HEK293T (cell line): ENCODE measurements around the gene ALDH8A1.

Experiments
- BHLHE40 ChIP-seq: fragments of 450-650 bp; IDR thresholded peaks from 2 replicates; pipeline ENCODE4 v1.6.1; 2016; ENCODE audit warnings: mild to moderate bottlenecking, moderate library complexity, borderline replicate concordance
- LEF1 ChIP-seq: fragments of 450-650 bp; IDR thresholded peaks from 2 replicates; pipeline ENCODE4 v1.6.1; 2017; ENCODE audit warnings: mild to moderate bottlenecking, borderline replicate concordance
- NFRKB ChIP-seq: fragments of 450-650 bp; IDR thresholded peaks from 2 replicates; pipeline ENCODE4 v1.6.1; 2016; ENCODE audit warnings: mild to moderate bottlenecking, moderate library complexity
- SP1 ChIP-seq: fragments of 450-650 bp; IDR thresholded peaks from 2 replicates; pipeline ENCODE4 v1.6.1; 2017
- SUZ12 ChIP-seq: fragments of 450-650 bp; IDR thresholded peaks from 2 replicates; pipeline ENCODE4 v1.6.1; 2016; ENCODE audit warnings: mild to moderate bottlenecking
- TARDBP ChIP-seq: fragments of 450-650 bp; IDR thresholded peaks from 2 replicates; pipeline ENCODE4 v1.6.1; 2016
- ZNF384 ChIP-seq: fragments of 450-650 bp; IDR thresholded peaks from 2 replicates; pipeline ENCODE4 v1.6.1; 2016

- TF ChIP-seq ZNF384, result no peak
- no peak for TF ChIP-seq TARDBP
- no peak for TF ChIP-seq SP1
- TF ChIP-seq BHLHE40, result no peak
- no peak for TF ChIP-seq NFRKB
- no peak for TF ChIP-seq SUZ12
- no peak for TF ChIP-seq LEF1
Measured at GRCh38 chr6:134936931-134937330, 13.0 kb downstream of the ALDH8A1 start.
